Mammary epithelial cell (primary cell): ENCODE measurements around the gene PADI3.

ENCODE experiments used
- EZH2 ChIP-seq: IDR thresholded peaks from 2 replicates; pipeline ENCODE4 v1.6.1; 2012; ENCODE audit warnings: low read length, inconsistent platforms, borderline replicate concordance
- TF ChIP-seq, protein P1 (sequence below), 2 donors: IDR thresholded peaks in 1 of 2; conservative IDR thresholded peaks in 1 of 2; 2 replicates each; pipeline ENCODE4 v1.5.1; 2011 to 2012; ENCODE audit warnings: inconsistent platforms in 2 of 2, low read length in 2 of 2, mild to moderate bottlenecking in 2 of 2, control low read depth in 1 of 2, low read depth in 1 of 2; ENCODE audit not compliant: insufficient read depth in 1 of 2; ENCODE audit errors: extremely low read depth in 1 of 2

DNA sequence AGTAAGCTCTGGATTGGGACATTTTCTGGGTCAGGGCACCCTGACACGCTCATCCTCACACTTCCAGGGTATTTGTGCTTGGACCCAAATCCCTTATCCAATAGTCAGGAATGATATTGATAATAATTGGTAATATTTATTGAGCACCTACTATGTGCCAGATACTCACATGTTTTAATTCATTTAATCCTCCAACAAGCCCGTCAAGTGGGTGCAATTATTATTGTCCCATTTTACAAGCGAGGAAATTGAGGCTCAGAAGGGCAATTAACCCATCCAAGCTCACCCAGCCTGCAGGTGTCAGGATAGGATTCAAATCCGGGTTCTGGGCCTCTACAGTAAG, 11.4 kb upstream of the PADI3 start:
- TF ChIP-seq, protein P1, sequence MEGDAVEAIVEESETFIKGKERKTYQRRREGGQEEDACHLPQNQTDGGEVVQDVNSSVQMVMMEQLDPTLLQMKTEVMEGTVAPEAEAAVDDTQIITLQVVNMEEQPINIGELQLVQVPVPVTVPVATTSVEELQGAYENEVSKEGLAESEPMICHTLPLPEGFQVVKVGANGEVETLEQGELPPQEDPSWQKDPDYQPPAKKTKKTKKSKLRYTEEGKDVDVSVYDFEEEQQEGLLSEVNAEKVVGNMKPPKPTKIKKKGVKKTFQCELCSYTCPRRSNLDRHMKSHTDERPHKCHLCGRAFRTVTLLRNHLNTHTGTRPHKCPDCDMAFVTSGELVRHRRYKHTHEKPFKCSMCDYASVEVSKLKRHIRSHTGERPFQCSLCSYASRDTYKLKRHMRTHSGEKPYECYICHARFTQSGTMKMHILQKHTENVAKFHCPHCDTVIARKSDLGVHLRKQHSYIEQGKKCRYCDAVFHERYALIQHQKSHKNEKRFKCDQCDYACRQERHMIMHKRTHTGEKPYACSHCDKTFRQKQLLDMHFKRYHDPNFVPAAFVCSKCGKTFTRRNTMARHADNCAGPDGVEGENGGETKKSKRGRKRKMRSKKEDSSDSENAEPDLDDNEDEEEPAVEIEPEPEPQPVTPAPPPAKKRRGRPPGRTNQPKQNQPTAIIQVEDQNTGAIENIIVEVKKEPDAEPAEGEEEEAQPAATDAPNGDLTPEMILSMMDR (conservative IDR thresholded peaks at IDR 0.05 in 1 of 2, IDR thresholded peaks at IDR 0.05 in 1 of 2; ENCODE audit: extremely low read depth in 1 of 2, insufficient read depth in 1 of 2, low read depth in 1 of 2, low read length in 2 of 2), result peak in 1 of 2 donors; percentile 36
- no peak for TF ChIP-seq EZH2
